Hematopoietic multipotent progenitor cell (in vitro differentiated cells): ENCODE results near the gene KLHL40. TPM values are rescaled to one million over a fixed set of nuclear protein-coding genes. Genes with fewer than 3 reads are reported as not detected.
A peak's percentile ranks its signal among the peaks of the same experiment; 100 is the strongest.

Experiments
- DNase-seq, 3 donors: peaks; one replicate each; pipeline ENCODE4 v3.0.0-alpha.2; 2011 to 2015; ENCODE audit warnings: low read depth in 2 of 3, low spot score in 2 of 3
- total RNA-seq: library from RNA; depleted of rRNA; stranded (reverse); fragments of >200 nt; gene quantifications from one replicate; pipeline ENCODE4 v1.2.3, GENCODE V29; 2012

KLHL40 gene
- total RNA-seq, 1 donor: under 0.01 TPM

DNA sequence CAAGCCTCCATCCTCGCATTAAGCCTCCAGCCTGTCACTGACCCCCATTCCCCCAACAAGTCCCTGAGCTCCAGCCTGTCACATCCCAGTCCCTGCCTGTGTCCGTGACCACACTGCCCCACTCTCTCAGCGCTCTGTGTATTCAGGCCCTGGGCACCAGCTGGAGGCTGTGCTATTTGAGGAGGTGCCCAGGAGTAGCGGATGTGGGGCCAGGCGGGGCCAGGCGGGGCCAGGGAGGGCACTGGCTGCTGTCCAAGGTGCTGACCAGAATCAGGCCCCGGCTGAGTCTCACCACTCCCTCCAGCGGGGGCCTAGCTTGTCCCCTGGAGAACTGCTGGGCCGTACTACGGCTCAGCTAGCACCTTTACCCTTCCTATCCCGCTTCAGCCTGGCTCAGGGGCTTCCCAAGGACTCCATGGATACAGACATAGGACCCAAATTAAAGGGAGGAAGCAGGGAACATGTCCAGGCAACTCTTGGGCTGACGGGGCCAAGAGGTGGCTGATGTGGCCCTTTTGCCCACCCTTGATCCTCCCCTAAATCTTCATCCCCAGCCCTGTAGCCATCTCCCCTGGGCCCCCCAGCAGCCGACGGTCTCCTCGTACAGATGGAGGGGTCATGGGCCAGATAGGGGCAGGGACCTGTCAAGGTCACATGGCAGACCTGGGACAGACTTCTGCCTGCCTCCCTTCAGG, 16.2 kb downstream of the KLHL40 start:
- DNase-seq: peak; percentile 13 to 78 (median 54)

DNA sequence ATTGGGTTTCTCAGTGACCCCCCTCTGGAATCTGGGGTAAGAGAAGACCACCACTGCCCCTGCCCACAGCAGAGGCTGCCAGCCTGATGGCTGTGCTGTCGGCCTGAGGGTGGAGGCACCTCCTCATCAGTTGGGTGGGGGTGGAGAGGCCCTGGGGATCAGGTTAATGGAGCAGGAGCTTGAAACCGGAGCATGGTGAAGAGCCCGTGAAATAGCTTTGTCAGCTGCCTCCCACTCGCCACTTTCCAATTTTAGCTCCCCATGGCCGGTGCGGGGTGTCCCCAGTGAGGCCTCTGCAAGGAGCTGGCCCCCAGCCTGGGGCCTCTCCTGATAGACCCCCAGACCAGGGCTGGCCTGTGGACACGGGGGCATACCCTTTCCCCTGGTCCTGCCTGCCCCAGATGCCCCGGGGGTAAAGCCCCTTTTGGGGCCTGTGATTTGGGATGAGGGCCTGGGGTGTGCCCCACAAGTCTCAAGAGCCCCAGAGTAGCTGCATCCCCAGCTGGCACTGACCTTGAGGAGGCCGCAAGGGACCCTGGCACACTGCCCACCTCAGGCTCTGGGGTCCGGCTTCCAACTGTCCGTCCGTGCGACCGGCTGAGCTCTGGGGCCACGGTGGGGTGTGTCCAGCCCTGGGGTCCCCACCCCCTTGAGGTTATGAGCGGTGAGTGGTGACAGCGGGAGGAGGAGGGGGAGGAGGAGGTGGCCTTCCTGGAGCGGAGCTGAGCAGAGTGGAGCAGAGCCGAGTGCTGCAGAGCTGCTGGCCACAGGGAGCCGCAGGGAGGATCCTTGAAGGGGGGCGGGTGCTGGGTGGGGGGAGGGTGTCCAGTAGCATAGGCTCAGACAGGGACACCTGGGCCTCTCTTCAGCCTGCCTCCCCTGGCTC, 17.0 kb downstream of the KLHL40 start, which contains the start of gene HHATL:
Gene HHATL, minus strand, starts transcription at position 733 of the 886 bp plus-strand sequence. CDS start 1,972 bp downstream, outside the sequence.
- DNase-seq: no peak

DNA sequence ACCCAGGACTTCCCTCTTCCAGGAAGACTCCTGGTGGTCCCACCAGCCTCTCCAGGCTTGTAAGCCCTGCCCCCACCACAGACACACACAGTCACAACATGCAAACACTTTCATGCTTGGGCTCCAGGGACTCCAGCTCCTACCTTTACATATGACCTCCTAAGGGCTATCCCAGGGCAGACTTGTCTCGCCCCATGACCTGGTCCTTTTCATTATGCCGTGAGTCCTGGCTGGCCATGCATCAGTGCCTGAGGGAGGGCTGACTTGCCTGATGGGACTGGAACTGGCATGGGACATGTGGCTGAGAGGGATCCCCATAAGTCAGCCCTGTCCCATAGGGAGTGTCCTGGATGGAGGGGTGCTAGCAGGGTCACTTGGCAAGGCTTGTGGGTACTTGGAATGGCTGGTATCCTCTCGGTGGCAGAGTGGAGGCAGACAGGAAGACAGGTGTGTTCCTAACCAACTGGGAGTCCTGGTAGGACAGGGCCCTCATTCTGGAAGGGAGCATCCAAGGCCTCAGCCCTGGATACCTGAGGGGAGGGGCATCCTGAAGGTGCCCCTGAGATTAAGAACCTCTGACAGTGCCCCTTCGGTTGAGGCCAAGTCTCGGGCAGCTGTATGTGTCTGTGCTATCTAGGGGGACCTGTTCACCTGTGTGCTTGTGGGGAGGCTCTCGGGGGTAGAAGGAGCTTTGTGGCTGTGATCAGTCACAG, 17.8 kb downstream of the KLHL40 start:
- DNase-seq: no peak

DNA sequence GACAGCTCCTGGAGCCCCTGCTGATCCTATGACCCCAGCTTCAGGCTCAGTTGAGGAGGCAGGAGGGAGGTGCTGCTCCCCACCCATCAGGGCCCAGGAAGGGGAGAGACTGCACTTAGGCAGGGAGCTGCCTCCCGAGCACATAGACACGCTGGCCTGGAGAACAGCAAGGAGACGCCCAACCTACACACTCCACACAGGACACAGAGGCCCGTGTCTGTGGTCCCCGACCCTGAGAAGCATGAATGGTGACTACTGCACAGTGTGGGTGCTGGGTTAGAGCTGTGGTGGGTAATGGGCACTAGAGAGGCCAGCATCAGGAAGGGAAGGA, 18.3 kb downstream of the KLHL40 start:
- DNase-seq: no peak

DNA sequence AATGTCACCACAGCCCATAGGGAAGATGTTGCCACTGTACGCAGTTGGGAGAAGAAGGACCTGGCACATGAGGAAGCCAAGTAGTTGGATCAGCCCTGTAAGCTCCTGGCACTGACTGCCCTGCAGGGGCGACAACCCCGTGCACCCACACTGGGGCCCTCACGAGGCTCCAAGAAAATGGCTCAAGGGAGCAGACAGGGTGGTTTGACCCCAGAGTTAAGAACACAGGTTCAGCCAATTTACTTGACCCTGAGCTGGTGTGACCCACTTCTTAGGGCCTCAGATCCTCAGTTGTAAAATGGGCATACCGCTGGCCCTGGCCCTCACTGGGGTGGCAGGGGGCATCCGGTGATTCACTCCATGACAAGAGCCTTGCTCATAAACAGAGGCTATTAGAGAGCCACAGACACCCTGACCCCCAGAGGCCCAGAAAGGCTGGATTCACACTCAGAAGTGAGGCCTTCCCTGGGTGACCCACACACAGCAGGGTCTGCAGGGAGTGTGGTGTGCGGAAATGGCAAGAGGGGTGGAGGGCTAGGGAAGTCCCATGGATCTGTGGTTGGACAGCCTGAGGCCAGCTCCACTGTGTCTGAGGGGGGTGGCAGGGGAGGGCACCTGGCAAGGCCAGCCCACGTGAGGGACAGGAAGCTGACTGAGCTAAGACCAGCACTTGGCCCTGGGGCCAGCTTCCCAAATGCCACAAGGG, 19.0 kb downstream of the KLHL40 start:
- no peak for DNase-seq

DNA sequence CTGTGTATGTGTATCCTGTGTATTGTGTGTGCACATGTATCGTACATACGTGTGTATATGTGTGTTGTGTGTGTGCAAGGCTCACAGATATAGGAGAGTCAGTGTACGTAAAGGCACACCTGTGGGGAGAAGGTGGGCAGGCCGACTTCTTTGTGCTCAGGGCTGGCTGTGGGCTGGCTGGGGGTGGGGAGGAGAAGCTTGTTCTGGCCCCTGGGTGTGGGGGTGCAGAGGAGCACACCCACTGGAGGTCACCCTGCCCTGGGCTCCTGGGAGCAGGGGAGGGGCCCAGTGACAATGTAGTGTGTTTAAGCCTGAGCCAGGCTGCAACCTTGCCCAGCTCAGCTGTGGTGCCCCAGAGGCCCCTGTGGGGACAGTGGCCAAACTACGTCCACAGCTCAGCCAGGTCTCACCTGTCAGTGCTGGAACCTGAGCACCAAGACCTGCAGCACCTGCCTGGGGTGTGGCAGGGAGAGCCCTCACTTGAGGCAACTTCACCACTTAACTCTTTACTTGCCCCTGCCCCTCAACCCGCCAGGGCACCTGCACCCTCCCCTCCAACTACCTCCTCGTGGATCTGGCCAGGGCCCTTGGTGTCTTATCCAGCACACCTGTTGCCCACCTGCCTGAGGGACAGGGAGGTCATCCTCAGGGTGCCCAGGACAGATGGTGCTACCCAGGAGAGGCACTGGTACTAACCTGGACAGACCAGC, 19.9 kb downstream of the KLHL40 start:
- no peak for DNase-seq

DNA sequence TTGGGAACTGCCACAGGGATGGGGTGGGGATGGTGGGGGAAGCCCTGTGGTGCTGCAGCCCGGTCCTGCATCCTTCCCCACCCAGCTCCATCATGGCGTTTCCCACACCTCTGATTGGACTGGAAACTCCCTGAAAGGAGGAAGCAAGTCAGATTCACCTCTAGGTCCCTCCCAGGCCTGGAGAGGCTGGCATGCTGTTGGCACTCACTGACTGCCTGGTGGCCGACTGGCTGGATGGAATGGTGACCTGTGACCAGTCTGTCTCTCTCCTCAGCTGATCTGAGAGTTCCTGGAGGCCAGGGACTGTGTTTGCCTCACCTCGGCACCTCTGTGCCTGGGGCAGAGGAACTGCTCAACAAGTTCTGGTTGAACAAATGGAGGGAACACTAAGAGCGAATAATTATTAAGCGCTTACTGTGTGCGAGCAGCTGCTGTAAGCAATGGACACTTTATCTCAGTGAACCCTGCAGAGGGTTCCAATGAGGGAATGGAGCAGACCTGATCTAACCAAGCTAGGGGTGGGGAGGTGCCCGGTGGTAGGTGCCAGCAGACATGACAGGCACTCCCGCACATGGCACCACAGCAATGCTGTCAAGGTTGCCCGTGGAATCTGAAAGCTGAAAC, 20.7 kb downstream of the KLHL40 start:
- no peak for DNase-seq

DNA sequence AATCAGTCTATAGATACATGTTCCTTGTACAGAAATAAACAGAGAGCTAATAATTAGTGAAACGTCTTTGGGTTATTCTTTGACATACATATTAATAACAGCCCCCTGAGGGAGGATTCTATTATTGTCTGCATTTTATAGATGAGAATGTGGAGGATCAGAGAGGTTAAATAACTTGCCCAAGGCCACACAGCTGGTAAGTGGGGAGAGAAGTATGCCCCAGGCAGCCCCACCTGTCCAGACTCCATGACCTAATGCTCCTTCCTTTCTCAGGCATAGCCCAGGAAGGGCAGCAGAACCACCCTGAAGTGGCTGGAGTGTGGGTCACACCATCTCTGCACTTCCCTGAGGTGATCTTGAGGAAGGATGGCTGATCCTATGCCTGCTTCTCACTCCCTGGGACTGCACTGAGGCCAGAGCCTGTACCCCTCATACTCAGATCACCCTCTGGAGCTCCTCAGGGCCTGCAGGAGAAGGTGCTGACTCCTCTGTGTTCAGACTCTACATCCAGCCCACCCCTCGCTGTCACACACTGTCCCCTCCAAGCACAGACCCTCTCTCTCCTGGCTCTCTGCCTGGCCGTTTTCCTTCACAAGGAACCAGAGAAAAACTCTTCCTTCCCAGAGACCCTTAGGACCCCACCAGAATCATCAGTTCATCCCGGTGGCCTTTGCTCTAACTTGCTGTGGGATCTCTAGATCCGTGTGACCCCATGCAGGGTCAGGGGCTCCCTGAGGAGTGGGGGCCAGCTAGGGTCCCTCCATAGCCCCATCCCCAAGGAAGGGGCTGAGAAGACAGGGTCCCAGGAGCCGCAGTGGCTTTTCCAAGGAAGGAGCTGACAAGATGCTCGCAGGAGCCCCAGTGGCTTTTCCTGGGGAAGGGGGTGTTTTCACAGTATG, 21.6 kb downstream of the KLHL40 start:
- no peak for DNase-seq

DNA sequence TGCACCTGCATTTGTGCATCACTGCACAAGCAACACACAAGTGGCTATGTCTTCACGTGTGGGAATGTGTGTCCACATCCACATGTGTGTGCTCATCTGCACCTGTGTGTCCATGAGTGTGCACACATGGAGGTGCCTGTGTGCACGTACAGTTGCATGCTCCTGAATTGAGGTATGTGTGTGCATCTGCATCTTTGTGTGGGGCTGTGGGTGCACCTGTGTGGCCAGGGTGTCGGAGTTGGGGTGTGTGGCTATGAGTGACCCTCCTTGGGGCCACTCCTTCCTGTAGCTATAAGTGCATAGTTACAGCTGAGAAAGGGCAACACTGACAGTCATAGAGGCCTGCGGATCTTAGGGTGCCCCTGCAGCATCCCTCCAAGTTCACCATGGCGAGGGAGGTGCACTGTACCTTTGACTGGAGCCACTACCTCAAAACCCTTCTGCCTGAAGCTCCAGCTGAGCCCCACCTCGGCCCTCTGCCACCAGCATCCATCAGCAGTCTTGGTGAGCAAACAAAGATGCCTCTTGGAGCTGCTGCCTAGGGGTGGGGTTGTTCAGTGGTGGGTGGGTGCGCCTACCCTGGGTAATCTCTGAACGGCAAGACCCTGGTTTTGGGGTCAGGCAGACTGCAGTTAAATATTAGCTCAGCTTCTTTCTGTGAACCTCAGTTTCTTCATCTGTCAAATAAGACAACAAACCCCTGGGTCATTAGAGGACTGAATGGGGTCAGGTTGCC, 22.5 kb downstream of the KLHL40 start:
- DNase-seq: no peak

DNA sequence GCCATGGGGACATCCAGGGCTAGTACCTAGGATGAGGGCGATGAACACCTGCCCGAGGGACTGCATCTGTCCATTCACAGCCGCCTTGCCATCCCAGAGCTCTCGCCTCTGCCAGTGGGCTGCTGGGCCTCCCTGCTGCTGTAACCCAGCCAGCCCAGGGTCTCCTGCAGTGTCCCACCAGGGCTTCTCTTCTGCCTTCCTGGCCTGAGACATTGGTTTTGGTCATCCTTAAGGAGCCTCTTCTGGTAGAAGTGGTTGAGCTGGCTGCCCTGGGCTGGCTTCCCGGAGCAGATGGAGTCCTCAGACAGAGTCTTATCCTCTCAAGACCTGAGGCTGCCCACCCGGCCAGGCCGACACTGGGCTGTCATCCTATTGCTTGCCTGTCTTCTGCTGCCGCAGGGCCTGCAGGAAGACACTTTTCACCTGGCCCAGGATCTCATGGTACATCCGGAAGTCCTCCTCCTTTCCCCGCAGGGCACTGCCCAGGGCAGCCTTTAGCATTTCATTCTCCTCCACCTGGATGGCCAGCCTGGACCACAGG, 23.3 kb downstream of the KLHL40 start:
- DNase-seq: no peak

DNA sequence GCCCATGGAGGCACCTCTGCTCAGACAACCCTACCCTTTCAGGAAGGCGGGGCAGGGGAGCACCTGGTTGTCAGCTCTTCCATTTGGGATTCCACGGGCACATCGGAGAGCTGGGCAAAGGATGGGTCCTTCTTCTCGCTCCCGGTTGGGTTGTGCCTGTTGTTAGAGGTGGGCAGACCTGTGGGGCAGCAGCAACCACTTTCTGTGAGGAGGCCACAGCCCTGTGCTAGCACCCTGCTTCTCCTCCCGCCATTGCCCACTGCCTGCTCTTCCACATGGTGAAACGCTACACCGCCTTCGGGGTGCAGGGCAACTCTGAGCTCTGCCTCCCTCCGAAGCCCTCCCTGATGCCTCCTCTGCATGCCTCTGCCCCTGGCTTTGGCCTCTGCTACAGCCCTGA, 24.3 kb downstream of the KLHL40 start:
- no peak for DNase-seq

DNA sequence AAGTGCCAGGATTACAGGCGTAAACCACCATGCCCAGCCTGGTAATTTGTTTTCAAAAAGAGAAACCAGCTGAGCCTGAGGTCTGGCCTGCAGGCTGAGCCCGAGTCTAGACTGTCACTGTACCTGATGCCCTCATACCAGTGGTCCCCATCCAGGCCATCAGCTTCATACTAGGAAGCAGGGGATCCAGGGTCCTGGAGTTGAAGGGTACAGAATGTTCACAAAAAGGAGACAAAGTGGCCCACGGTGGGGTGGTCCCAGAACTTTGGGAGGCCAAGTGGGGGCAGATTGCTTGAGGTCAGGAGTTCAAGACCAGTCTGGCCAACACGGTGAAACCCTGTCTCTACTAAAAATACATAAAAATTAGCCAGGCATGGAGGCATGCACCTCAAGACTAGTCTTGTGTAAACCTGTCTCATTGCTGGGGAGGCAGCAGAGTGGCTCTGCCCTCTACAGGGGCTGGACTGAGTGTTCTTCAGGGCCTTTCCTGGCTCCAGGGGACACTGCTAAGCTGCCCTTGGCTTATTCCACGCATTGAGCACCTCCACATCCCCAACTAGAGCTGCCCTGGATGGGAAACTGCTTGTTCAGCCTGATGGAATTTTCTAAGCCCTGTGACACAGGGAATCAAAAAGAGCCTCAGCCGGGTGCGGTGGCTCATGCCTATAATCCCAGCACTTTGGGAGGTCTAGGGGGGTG, 25.1 kb downstream of the KLHL40 start:
- no peak for DNase-seq

DNA sequence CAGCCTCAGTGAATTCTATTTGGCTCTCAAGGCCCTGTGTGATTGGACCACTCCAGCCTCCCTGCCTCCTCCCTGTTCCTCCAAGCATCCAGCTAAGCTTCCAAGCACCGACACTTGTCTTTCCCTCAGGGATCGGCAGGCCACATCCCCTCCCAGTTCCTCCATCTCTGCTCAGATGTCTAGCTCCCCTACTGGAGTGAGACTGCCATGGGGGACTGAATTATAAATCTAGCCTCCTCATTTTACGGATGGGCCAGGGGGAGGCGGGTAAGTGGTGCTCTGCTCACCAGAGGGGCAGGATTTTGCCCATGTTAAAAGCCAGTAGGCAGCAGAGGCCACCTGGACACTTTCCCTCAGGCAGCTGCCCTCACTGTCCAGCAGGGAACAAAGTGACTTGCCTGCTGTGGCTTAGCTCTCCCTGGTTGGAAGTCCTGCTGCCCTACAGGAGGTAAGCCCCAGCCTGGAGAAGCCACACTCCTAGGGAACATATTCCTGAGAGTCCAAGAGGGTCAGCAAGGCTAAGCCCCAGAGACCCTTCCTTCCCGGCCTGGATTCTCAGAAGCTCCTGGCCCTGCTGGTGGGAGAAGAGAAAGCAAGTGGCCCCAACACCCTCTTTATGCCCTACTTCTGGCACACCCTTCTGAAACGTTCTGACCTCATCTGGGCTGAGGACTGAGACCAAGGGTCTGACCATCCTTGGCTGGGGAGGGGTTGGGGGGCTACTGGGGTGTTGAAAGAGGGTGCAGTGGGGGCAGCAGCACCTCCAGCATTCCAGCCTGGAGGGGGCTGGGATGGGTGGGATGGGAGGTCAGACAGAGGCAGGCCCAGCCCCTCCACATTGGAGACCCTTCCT, 26.4 kb downstream of the KLHL40 start:
- DNase-seq: no peak

DNA sequence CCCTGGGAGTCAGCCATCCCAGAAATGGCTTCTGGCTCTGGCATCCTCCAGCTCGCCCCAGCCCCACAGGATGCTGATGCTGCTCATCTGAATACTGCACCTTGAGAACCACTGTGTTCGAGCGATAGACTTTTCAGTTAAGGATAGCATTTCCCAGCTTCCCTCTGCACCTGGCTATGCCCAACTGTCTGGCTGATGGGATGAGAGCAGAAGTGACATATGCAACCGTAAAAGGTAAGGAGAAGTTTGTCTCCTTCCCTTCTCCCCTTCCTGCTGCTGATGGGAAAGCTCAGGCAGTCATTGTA, 27.0 kb downstream of the KLHL40 start:
- DNase-seq: no peak

DNA sequence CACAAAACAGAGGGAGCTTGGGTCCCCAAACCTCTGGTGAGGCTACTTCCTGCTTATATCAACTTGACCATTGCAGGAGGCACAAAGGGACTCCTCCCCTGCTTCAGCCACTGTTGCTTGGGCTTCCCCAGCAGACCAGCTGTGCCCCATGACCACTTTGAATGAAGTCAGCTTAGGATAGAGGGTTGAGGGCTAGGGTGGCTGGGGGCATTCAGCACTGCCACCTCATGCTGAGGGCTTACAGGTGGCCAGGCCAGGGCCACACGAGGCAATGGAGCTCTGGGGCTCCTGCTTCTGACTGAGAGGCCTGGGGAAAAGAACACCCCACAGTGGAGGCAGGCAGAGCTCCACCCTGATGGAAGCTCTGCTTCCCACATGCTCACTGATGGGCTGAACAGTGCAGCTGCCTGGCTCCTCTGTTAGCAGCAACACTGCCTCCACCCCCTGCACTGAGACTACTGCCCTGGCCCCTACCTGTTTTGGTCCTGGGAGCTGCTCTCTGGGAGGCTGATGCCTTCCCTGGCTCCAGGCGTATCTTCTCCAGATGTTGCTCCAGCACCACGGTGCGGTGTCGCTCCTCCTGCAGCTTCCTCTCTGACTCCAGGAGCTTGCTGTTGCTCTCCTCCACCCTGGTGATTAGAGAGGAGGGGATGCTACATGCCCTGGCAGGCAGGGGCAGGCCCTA, 27.5 kb downstream of the KLHL40 start:
- no peak for DNase-seq

DNA sequence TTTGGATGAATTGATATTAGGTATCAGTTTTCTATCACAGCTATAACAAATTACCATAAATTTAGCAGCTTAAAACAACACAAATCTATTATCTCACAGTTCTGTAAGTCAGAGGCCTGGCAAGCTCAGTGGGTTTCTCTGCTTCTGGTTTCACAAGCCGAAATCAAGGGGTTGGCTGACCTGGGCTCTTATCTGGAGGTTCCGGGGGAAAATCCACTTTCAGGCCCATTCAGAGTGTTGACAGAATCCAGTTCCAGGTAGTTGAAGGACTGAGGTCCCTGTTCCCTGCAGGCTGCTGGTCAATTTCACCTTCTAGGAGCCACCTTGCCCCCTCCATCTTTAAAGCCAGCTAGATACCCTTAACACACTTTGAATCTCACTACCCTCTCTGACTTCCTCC, 28.4 kb downstream of the KLHL40 start:
- DNase-seq: no peak
